Heart right ventricle (tissue), 16 donors: ENCODE results near the gene TRIM17. TPM values are rescaled to one million over a fixed set of nuclear protein-coding genes. Genes with fewer than 3 reads are reported as not detected.

Experiments
- ATAC-seq, 8 donors: fragments of 200-7000 bp; cut with Tn5 transposase; one replicate each; pipeline ENCODE4 v1.9.1; 2020; ENCODE audit warnings: mild to moderate bottlenecking in 8 of 8, moderate library complexity in 8 of 8, moderate number of reproducible peaks in 1 of 8
- DNase-seq, 2 donors: peaks; one replicate each; pipeline ENCODE4 v3.0.0-alpha.2; 2020
- H3K27ac ChIP-seq, 10 donors: fragments of 200-600 bp; sonication (generic) in 2 of 10; one replicate each; pipeline versions ENCODE4 v1.5.0 to v1.8.0; 2020 to 2022; ENCODE audit warnings: mild to moderate bottlenecking in 3 of 10
- H3K27me3 ChIP-seq, 7 donors: fragments of 200-600 bp; one replicate each; pipeline ENCODE4 v1.8.0; 2021 to 2022; ENCODE audit warnings: mild to moderate bottlenecking in 2 of 7
- H3K36me3 ChIP-seq, 9 donors: fragments of 200-600 bp; sonication (generic) in 1 of 9; one replicate each; pipeline versions ENCODE4 v1.5.0 to v1.8.0; 2020 to 2022; ENCODE audit warnings: mild to moderate bottlenecking in 2 of 9
- H3K4me1 ChIP-seq, 9 donors: fragments of 200-600 bp; sonication (generic) in 1 of 9; one replicate each; pipeline versions ENCODE4 v1.5.0 to v1.8.0; 2020 to 2022; ENCODE audit warnings: mild to moderate bottlenecking in 4 of 9
- H3K4me3 ChIP-seq, 10 donors: fragments of 200-600 bp; sonication (generic) in 2 of 10; one replicate each; pipeline versions ENCODE4 v1.5.0 to v1.8.0; 2020 to 2022; ENCODE audit warnings: mild to moderate bottlenecking in 7 of 10, moderate library complexity in 2 of 10
- H3K9me3 ChIP-seq, 11 donors: fragments of 200-600 bp in 10 of 11; sonication (generic) in 2 of 11; one replicate each; pipeline versions ENCODE4 v1.5.0 to v1.8.0; 2013 to 2022; ENCODE audit warnings: mild to moderate bottlenecking in 2 of 11, control low read depth in 1 of 11, moderate library complexity in 1 of 11
- WGBS, 2 donors: extraction: QIAGEN DNeasy Blood & Tissue Kit; methylation state at CpG; one replicate each; pipeline ENCODE4 v1.1.7; 2013; ENCODE audit warnings: inconsistent platforms in 1 of 2; 5-methylcytosine and 5-hydroxymethylcytosine counted together
- intact Hi-C, 10 donors: fragments of 100-400 bp; cut with DNase I; formaldehyde crosslinking; loops; one replicate each; pipeline versions ENCODE4 v1.11.1 to v1.14.2; 2022
- polyA plus RNA-seq, 2 donors: library from polyadenylated mRNA; stranded (reverse); fragments of 200-250 nt; gene quantifications; one replicate each; pipeline ENCODE4 v1.2.3, GENCODE V29; 2013
- total RNA-seq, 10 donors: library from RNA; stranded (reverse); fragmentation: NEBNext Ultra II Directional in 3 of 10; extraction: Animal tissue kit (Norgen Biotek cat#: 25700) in 3 of 10; gene quantifications; one replicate each; pipeline versions ENCODE4 v1.2.1 to v1.2.4, GENCODE V29; 2021 to 2023
- TF ChIP-seq, protein P1 (sequence below), 9 donors: fragments of 200-600 bp; sonication (generic) in 2 of 9; IDR thresholded peaks; one replicate each; pipeline versions ENCODE4 v1.5.0 to v1.8.0; 2021 to 2022; ENCODE audit warnings: antibody characterized with exemption in 9 of 9, mild to moderate bottlenecking in 5 of 9, moderate library complexity in 1 of 9
- donor health status: Arrhythmogenic right ventricular cardiomyopathy.
- donor health status: ischemic (EF 13 %, LVEDD 7.1; RV severe dilation, severe dysfunction).
- donor health status: healthy with polysubstance abuse.
- donor health status: DM: no; HTN: yes; CAD: no.
- donor health status: DM: no; HTN: no; CAD: no.
- donor health status: ischemic (EF 25% LVEDD 6.9; RV normal size, moderate dysfunction).
- donor health status: ischemic (EF 25% LVEDD 5.7; RV mildly dilated, moderate dysfunction).
- donor health status: healthy.
- donor health status: DM: yes; HTN: yes; CAD: no.
- donor health status: Ischemic cardiomyopathy.
- donor health status: ischemic (EF 35%, LVEDD 5.7; RV mildly dilated, moderate dysfunction).
- donor health status: nonischemic (EF 11% LVEDD 7.7; RV severe dilation, severe dysfunction).
- donor health status: DM: yes; HTN: yes; CAD: no.
- donor health status: PGD.
- donor health status: ischemic (EF 29% LVEDD 5.4; RV normal size, mild dysfunction).
- donor health status: nonischemic (EF 23%, LVEDD 6.1; RV moderate dilation, normal function).

TRIM17 gene
- total and polyA plus RNA-seq, 12 donors = 0.14 to 0.44 (median 0.34) TPM; not detected in 3

DNA sequence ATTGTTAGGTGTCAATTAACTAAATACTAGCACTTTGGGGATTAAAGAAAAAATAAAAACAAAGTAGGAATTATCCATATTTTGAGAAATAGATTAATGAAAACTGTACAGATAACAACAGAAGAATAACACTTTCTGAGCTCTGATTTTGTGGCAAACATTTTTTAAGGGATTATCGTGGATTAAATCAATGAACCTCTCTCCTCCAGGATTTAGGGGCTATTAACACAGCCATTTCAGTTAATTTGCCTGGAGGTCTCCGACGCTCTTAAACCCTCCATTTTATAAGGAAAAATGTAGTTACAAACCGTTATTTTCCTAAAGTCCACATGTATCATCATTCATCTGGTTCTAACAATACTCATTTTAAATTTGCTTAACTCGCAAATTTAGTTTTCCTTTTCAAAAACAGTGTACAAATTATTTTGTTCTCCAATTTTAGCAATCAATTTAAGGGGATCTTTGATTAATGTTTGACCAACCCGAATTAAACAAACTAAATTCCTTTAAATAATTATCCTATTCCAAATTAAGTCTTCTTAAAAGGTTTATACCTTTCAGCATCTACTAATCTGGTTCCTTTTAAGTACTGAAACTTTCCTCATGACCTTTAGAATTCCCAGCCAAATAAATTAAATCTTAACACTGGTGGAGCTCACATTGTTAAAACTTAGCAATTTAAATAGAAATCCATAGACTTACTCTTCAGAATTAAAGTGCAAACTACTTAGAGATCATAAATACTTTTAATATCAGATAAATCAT, 39.8 kb upstream of the TRIM17 start:
- intact Hi-C loops = loop anchor here in 1 of 10 donors (2.0 kb wide), 1 partner anchor 30 kb away; the partner anchor contains the start of gene RNF187
- H3K4me3 ChIP-seq = peak overlapping the region; percentile 44 to 77 (median 62)
- H3K4me1 ChIP-seq = peaks cover 3 to 56% (median 36%) of the 10 kb centered on the region in 9 donors

DNA sequence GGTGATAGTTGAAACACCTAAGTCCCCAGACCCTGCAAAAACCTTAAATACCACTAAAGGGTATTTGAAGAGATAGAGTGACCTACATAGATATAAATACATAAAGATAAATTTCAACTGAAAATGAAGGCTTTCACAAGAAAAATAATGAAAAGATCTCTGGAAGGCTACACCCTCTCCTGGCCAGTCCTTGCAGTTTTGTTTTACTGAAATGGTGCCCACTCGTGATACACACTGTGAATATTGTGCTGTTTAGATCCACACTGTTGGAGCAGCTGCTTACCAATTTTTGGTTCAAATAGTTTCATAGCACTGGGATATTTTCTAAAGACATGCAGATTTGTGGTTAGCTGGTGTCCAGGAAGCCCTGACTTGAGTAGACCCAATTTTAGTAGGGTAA, 39.1 kb upstream of the TRIM17 start:
- no peak for DNase-seq
- no peaks in the 10 kb centered on the region for H3K9me3 ChIP-seq
- H3K27ac ChIP-seq = no peak overlapping the region
- H3K4me1 ChIP-seq = peaks cover 3 to 56% (median 36%) of the 10 kb centered on the region in 9 donors
- 44 to 48% methylated on average over 1 of the region's 1 CpG for WGBS, 2 donors
- peaks cover 0 to 7% (median 0%) of the 10 kb centered on the region in 9 donors for H3K36me3 ChIP-seq
- no peak for ATAC-seq
- peaks cover 0 to 31% (median 14%) of the 10 kb centered on the region in 7 donors for H3K27me3 ChIP-seq
- TF ChIP-seq, protein P1, sequence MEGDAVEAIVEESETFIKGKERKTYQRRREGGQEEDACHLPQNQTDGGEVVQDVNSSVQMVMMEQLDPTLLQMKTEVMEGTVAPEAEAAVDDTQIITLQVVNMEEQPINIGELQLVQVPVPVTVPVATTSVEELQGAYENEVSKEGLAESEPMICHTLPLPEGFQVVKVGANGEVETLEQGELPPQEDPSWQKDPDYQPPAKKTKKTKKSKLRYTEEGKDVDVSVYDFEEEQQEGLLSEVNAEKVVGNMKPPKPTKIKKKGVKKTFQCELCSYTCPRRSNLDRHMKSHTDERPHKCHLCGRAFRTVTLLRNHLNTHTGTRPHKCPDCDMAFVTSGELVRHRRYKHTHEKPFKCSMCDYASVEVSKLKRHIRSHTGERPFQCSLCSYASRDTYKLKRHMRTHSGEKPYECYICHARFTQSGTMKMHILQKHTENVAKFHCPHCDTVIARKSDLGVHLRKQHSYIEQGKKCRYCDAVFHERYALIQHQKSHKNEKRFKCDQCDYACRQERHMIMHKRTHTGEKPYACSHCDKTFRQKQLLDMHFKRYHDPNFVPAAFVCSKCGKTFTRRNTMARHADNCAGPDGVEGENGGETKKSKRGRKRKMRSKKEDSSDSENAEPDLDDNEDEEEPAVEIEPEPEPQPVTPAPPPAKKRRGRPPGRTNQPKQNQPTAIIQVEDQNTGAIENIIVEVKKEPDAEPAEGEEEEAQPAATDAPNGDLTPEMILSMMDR (IDR thresholded peaks at IDR 0.05) = peak in 1 of 9 donors; percentile 24
- H3K4me3 ChIP-seq = peak overlapping the region in 3 of 10 donors; percentile 65 to 68 (median 67)
- intact Hi-C loops = loop anchor here in 1 of 10 donors (2.0 kb wide), 1 partner anchor 31 kb away; the partner anchor contains the start of gene RNF187

More for the DNA sequence above, 39.8 kb upstream of the TRIM17 start:
- Histone ChIP-seq H3K9me3 (no peaks in the 10 kb centered on the region), H3K27me3 (peaks cover 0 to 39% (median 21%) of the 10 kb centered on the region in 7 donors), H3K36me3 (peaks cover 0 to 7% (median 0%) of the 10 kb centered on the region in 9 donors), H3K27ac (peak overlapping the region in 8 of 10 donors; percentile 83 to 93 (median 86))
- ATAC-seq = no peak
- TF ChIP-seq, protein P1 (IDR thresholded peaks at IDR 0.05) = no peak
- 57 to 62% methylated on average over 6 of the region's 6 CpGs for WGBS, 2 donors
- DNase-seq = no peak

DNA sequence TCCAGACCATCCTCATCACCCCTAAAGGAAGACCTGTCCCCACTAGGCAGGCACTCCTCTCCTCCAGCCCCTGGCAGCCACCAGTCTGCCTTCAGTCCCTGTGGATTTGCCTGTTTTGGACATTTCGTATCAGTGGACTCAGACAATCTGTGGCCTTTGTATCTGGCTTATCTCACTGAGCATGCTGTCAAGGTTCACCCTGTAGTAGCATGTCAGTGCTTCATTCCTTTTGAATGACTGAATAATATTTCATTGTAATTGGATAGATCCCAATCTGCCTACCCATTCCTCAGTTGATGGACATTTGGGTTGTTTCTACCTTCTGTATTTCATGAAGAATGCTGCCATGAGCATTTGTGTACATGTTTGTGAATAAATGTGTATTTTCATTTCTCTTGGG, 37.6 kb upstream of the TRIM17 start:
- Histone ChIP-seq H3K36me3 (peaks cover 0 to 7% (median 0%) of the 10 kb centered on the region in 9 donors), H3K4me1 (peaks cover 0 to 51% (median 32%) of the 10 kb centered on the region in 9 donors), H3K27me3 (peaks cover 0 to 17% (median 6%) of the 10 kb centered on the region in 7 donors), H3K9me3 (no peaks in the 10 kb centered on the region), H3K4me3 (no peak overlapping the region), H3K27ac (no peak overlapping the region)
- intact Hi-C loops = no loop called here
- WGBS, 2 donors = 61 to 68% methylated on average over 1 of the region's 1 CpG
- TF ChIP-seq, protein P1 (IDR thresholded peaks at IDR 0.05) = no peak
- ATAC-seq (no peak), DNase-seq (no peak)

DNA sequence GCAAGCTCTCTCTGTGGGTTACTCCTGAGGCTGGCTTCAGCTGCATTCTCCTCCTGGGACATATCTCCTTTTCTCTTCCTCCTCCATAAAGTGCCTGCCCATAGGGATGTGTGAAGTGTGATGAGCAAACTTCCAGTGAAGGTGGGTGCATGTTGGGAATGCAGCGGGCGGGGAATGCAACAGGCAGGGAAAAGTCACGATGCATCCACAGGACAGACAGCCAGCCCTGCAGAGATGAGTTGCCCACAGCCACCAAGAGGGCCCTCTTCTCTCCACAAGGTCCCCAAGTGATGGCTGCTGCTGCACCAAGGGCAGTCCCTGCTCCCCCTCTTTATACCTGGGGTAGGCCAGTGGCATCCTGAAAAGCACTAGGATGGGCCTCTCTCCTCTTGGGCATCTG, 37.0 kb upstream of the TRIM17 start:
- H3K4me1 ChIP-seq = peaks cover 0 to 45% (median 26%) of the 10 kb centered on the region in 9 donors
- peaks cover 0 to 7% (median 0%) of the 10 kb centered on the region in 9 donors for H3K36me3 ChIP-seq
- H3K27ac ChIP-seq = no peak overlapping the region
- ATAC-seq (no peak), DNase-seq (no peak)
- H3K9me3 ChIP-seq = no peaks in the 10 kb centered on the region
- no peak overlapping the region for H3K4me3 ChIP-seq
- WGBS, 2 donors = 96% methylated on average over 3 of the region's 3 CpGs
- peaks cover 0 to 12% (median 5%) of the 10 kb centered on the region in 7 donors for H3K27me3 ChIP-seq
- TF ChIP-seq, protein P1 (IDR thresholded peaks at IDR 0.05) = no peak
- intact Hi-C loops = no loop called here
